ENCODE data around the gene NMUR1. TPM values are rescaled to one million over a fixed set of nuclear protein-coding genes. Genes with fewer than 3 reads are reported as not detected.

NMUR1 gene
- total RNA-seq, 1 donor: under 0.01 TPM

- Histone ChIP-seq H3K27ac (ENCODE audit: low read depth, low read length) (no peak overlapping the region), H3K79me2 (ENCODE audit: insufficient read depth, low read length) (no peaks in the 10 kb centered on the region), H3K36me3 (ENCODE audit: insufficient read depth, low read length) (no peaks in the 10 kb centered on the region), H4K20me1 (ENCODE audit: insufficient read depth, low read length) (no peaks in the 10 kb centered on the region), H3K4me1 (ENCODE audit: insufficient read depth, low read length) (no peaks in the 10 kb centered on the region), H3K27me3 (ENCODE audit: insufficient read depth, low read length) (no peaks in the 10 kb centered on the region), H3K4me2 (ENCODE audit: insufficient read depth, low read length) (no peak overlapping the region), H3K9me3 (ENCODE audit: low read depth, low read length) (no peaks in the 10 kb centered on the region), H3K4me3 (ENCODE audit: insufficient read depth, low read length) (no peak overlapping the region), H2AFZ (ENCODE audit: low read length) (no peak overlapping the region)
- no peak for DNase-seq (ENCODE audit: insufficient read length, low spot score, missing footprints)
- TF ChIP-seq CTCF (IDR thresholded peaks at IDR 0.05; ENCODE audit: extremely low read depth, low read depth, low read length): no peak
These were observed 49.5 kb downstream of the NMUR1 start for GRCh38 chr2:231480781-231481180.

- H3K36me3 ChIP-seq (ENCODE audit: insufficient read depth, low read length): no peaks in the 10 kb centered on the region
- no peaks in the 10 kb centered on the region for H3K79me2 ChIP-seq (ENCODE audit: insufficient read depth, low read length)
- no peak overlapping the region for H2AFZ ChIP-seq (ENCODE audit: low read length)
- no peaks in the 10 kb centered on the region for H3K27me3 ChIP-seq (ENCODE audit: insufficient read depth, low read length)
- no peaks in the 10 kb centered on the region for H4K20me1 ChIP-seq (ENCODE audit: insufficient read depth, low read length)
- H3K4me3 ChIP-seq (ENCODE audit: insufficient read depth, low read length): no peak overlapping the region
- no peaks in the 10 kb centered on the region for H3K4me1 ChIP-seq (ENCODE audit: insufficient read depth, low read length)
- no peaks in the 10 kb centered on the region for H3K9me3 ChIP-seq (ENCODE audit: low read depth, low read length)
- H3K27ac ChIP-seq (ENCODE audit: low read depth, low read length): no peak overlapping the region
- DNase-seq (ENCODE audit: insufficient read length, low spot score, missing footprints): no peak
- H3K4me2 ChIP-seq (ENCODE audit: insufficient read depth, low read length): no peak overlapping the region
- no peak for TF ChIP-seq CTCF (IDR thresholded peaks at IDR 0.05; ENCODE audit: extremely low read depth, low read depth, low read length)
These were observed 50.8 kb downstream of the NMUR1 start for GRCh38 chr2:231479455-231479854.

- DNase-seq (ENCODE audit: insufficient read length, low spot score, missing footprints): no peak
- Histone ChIP-seq H3K9me3 (ENCODE audit: low read depth, low read length) (no peaks in the 10 kb centered on the region), H3K4me1 (ENCODE audit: insufficient read depth, low read length) (no peaks in the 10 kb centered on the region), H3K79me2 (ENCODE audit: insufficient read depth, low read length) (no peaks in the 10 kb centered on the region), H2AFZ (ENCODE audit: low read length) (no peak overlapping the region), H4K20me1 (ENCODE audit: insufficient read depth, low read length) (no peaks in the 10 kb centered on the region), H3K27me3 (ENCODE audit: insufficient read depth, low read length) (no peaks in the 10 kb centered on the region), H3K4me2 (ENCODE audit: insufficient read depth, low read length) (no peak overlapping the region), H3K36me3 (ENCODE audit: insufficient read depth, low read length) (no peaks in the 10 kb centered on the region), H3K27ac (ENCODE audit: low read depth, low read length) (no peak overlapping the region), H3K4me3 (ENCODE audit: insufficient read depth, low read length) (no peak overlapping the region)
- TF ChIP-seq CTCF (IDR thresholded peaks at IDR 0.05; ENCODE audit: extremely low read depth, low read depth, low read length): no peak
These were observed 53.3 kb downstream of the NMUR1 start for GRCh38 chr2:231476920-231477319.

- Histone ChIP-seq H3K4me2 (ENCODE audit: insufficient read depth, low read length) (no peak overlapping the region), H3K27me3 (ENCODE audit: insufficient read depth, low read length) (no peaks in the 10 kb centered on the region), H4K20me1 (ENCODE audit: insufficient read depth, low read length) (no peaks in the 10 kb centered on the region), H3K9me3 (ENCODE audit: low read depth, low read length) (no peaks in the 10 kb centered on the region), H3K79me2 (ENCODE audit: insufficient read depth, low read length) (no peaks in the 10 kb centered on the region), H3K36me3 (ENCODE audit: insufficient read depth, low read length) (no peaks in the 10 kb centered on the region), H3K4me3 (ENCODE audit: insufficient read depth, low read length) (no peak overlapping the region), H3K4me1 (ENCODE audit: insufficient read depth, low read length) (no peaks in the 10 kb centered on the region), H3K27ac (ENCODE audit: low read depth, low read length) (no peak overlapping the region), H2AFZ (ENCODE audit: low read length) (no peak overlapping the region)
- TF ChIP-seq CTCF (IDR thresholded peaks at IDR 0.05; ENCODE audit: extremely low read depth, low read depth, low read length): no peak
- no peak for DNase-seq (ENCODE audit: insufficient read length, low spot score, missing footprints)
These were observed 54.3 kb downstream of the NMUR1 start for GRCh38 chr2:231475965-231476364.

Small RNA genes within 50 kb of the gene (small RNA-seq; reads per million reads assigned to genes)
- 1.4 reads per million, percentile 48 among the genes with 10 or more reads in this experiment for gene RNU2-22P

Other genes starting within 250 kb of the NMUR1 start
- 0.29 and 0.72 TPM in 2 replicates for gene B3GNT7, start 134.7 kb downstream of the NMUR1 start, total RNA-seq
- gene NCL, start 66.0 kb downstream of the NMUR1 start, total RNA-seq: 92.6 and 100 TPM in 2 replicates
- gene TEX44, start 62.4 kb upstream of the NMUR1 start, total RNA-seq: not detected in 2 replicates
- 459 and 545 TPM in 2 replicates for gene PTMA, start 178.1 kb upstream of the NMUR1 start, total RNA-seq